ENCODE data around the gene GATC.

DNA sequence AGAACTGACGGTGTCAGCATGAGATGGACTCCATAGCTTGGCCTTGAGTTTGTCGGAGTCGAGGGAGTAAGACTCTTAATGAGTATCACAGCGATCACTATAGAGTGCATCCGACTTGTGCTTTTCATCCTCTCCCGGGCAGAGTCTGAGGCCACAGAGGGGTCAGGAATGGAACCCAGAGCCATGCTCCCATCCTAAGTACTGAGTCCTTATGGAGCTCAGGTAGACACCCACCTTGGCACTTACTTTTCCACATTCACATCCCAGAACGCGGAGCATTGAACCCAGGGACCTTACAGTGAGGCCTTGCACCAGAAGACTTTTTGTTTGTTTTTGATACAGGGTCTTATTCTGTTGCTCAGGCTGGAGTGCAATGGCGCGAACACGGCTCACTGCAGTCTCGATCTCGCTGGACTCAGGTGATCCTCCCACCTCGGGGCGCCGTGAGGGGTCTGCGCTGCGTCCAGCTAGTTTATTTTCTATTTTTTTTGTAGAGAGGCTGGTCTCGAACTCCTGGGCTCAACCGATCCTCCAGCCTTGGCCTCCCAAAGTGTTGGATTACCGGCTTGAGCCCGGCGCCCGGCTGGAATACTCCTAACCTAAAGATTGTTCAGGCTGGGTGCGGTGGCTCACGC lies 24.0 kb downstream of the GATC start:
- TF ChIP-seq, protein P1, sequence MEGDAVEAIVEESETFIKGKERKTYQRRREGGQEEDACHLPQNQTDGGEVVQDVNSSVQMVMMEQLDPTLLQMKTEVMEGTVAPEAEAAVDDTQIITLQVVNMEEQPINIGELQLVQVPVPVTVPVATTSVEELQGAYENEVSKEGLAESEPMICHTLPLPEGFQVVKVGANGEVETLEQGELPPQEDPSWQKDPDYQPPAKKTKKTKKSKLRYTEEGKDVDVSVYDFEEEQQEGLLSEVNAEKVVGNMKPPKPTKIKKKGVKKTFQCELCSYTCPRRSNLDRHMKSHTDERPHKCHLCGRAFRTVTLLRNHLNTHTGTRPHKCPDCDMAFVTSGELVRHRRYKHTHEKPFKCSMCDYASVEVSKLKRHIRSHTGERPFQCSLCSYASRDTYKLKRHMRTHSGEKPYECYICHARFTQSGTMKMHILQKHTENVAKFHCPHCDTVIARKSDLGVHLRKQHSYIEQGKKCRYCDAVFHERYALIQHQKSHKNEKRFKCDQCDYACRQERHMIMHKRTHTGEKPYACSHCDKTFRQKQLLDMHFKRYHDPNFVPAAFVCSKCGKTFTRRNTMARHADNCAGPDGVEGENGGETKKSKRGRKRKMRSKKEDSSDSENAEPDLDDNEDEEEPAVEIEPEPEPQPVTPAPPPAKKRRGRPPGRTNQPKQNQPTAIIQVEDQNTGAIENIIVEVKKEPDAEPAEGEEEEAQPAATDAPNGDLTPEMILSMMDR (optimal IDR thresholded peaks at IDR 0.05 in 1 of 3, IDR thresholded peaks at IDR 0.05 in 1 of 3, conservative IDR thresholded peaks at IDR 0.05 in 1 of 3; ENCODE audit: extremely low read depth in 1 of 3, insufficient read depth in 2 of 3, low read length in 3 of 3), result no peak
- no peak for TF ChIP-seq EZH2 (IDR thresholded peaks at IDR 0.05; ENCODE audit: low read length)

Data from keratinocyte (primary cell).